ENCODE data around the gene GSDMA. TPM values are rescaled to one million over a fixed set of nuclear protein-coding genes. Genes with fewer than 3 reads are reported as not detected.

Gene GSDMA
- total RNA-seq, 4 donors from 2014 or later = 0.65 to 1.1 (median 0.72) TPM; not detected in 1

DNA sequence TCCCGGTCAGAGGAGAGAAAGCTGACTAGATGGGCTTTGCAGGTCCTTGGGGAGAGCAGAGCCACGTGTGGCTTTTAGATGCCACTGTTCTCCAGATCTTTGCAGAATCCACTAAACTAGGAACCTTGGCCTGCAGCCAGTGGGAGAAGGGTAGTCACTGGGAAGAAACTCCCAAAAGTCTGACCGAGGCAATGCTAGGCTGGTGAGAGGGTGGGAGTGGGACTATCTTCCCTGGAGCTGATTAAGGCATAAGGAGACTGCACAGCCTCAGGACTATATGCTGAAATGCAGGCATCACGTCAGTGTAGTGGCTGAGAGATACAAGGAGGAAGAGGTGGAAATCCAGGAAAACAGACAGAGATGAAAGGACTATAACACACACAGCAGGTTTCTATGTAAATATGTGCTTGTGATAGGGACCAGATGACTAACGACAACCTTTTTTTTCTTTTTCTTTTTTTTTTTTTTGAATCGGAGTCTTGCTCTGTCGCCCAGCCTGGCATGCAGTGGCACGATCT lies 2.2 kb upstream of the GSDMA start:
- TF ChIP-seq, protein P1, sequence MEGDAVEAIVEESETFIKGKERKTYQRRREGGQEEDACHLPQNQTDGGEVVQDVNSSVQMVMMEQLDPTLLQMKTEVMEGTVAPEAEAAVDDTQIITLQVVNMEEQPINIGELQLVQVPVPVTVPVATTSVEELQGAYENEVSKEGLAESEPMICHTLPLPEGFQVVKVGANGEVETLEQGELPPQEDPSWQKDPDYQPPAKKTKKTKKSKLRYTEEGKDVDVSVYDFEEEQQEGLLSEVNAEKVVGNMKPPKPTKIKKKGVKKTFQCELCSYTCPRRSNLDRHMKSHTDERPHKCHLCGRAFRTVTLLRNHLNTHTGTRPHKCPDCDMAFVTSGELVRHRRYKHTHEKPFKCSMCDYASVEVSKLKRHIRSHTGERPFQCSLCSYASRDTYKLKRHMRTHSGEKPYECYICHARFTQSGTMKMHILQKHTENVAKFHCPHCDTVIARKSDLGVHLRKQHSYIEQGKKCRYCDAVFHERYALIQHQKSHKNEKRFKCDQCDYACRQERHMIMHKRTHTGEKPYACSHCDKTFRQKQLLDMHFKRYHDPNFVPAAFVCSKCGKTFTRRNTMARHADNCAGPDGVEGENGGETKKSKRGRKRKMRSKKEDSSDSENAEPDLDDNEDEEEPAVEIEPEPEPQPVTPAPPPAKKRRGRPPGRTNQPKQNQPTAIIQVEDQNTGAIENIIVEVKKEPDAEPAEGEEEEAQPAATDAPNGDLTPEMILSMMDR (IDR thresholded peaks at IDR 0.05) = no peak
- ATAC-seq (ENCODE audit: low FRiP score) (no peak), DNase-seq (ENCODE audit: low spot score) (no peak)

DNA sequence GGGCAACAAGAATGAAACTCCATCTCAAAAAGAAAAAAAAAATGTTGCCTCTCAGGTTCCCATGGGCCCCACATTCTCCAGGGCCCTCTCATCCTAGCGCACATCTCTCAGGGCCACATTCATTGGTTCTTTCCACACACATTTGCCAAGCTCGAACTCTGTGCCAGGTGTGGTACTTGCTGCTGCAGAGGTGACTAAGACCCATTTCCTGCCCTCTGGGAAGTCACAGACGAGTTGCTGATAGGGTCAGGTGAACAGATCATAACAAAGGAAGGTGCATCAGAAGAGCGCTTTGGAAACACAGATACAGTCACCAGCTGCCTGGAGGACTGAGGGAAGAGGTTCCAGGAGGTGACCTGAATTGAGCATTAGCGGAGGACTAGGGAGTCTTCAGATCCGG lies 1.0 kb downstream of the GSDMA start:
- TF ChIP-seq, protein P1 (IDR thresholded peaks at IDR 0.05) = no peak
- no peak for DNase-seq (ENCODE audit: low spot score)
- ATAC-seq (ENCODE audit: low FRiP score) = no peak

DNA sequence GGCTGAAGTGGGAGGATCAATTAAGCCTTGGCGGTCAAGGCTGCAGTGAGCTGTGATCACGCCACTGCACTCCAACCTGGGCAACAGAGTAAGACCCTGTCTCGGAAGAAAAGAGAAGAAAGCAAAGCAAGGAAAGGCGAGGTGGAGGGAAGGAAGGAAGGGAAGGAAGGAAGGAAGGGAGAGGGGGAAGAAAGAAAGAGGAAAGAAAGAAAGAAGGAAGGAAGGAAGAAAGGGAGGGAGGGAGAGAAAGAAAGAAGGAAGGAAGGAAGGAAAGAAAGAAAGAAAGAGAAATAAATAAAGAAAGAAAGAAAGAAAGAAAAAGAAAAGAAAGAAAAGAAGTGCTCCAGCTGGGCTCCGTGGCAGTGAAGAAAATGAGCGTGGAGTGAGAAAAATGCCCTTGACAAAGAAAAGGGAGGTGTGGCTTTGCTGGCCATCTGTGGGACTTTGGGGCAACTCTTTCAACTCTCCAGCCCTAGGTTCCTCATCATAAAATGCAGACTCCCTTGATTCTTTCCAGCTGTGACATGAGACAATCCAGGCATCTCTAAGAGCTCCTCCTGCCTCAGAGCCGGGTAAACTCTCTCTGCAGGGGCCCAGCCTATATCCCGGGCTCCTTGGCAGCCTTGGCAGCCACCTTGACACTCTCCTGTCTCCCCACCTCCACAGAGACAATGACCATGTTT lies 2.4 kb downstream of the GSDMA start:
- no peak for ATAC-seq (ENCODE audit: low FRiP score)
- DNase-seq (ENCODE audit: low spot score) = no peak
- TF ChIP-seq, protein P1 (IDR thresholded peaks at IDR 0.05) = no peak

DNA sequence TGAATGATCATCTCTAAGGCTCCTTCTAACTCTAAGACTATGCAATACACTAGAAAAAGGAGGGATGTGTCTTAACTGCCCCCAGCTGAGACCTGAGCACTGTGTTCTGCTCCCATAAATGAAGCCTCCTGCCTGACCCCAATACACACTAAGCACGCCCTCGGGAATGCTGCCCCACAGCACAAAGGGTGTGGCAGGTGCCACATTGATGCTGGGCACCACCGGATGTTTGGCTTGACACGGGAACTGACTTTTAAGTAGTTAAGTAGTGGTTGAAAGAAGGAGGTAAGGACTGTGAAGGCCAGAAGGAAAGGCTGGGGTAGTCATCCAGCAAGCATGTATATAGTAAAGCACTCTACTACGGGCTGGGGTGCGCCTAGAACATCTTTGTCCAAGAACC lies 4.0 kb downstream of the GSDMA start:
- ATAC-seq (ENCODE audit: low FRiP score) (no peak), DNase-seq (ENCODE audit: low spot score) (no peak)
- TF ChIP-seq, protein P1 (IDR thresholded peaks at IDR 0.05) = no peak

DNA sequence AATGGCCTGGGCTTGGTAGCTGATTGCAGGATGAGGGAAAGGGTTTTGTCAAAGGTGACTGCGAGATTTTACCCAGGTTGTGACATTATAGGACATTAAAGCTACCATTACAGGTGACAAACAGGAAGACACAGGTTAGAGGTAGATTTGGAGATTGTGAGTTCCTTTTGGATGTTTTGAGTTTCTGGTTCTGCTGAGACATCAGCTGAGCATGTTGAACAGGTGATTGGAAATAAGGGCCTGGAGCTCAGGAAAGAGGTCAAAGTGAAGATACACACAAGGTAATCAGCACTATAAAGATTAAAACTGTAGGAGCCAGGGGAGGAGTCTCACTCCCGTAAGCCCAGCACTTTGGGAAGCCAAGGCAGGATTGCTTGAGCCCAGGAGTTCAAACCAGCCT lies 6.0 kb downstream of the GSDMA start:
- DNase-seq (ENCODE audit: low spot score) = no peak
- ATAC-seq (ENCODE audit: low FRiP score) = no peak
- TF ChIP-seq, protein P1 (IDR thresholded peaks at IDR 0.05) = no peak

DNA sequence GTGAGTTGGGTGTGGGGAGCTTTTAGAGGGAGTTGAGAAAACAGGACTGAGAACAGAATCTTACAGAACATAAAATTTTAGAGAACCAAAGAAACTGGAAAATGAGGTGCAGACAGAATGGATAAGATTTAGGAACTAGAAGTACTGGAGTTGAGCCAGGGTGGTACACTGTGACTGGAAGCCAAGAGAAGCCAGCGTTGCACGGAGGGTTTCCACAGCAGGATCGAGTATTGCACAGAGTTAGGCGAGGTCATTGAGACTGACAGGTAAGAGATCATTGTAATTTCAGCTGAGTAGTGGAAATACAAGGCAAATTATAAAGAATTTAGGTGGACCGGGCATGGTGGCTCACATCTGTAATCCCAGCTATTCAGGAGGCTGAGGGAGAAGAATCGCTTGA lies 6.6 kb downstream of the GSDMA start:
- no peak for DNase-seq (ENCODE audit: low spot score)
- TF ChIP-seq, protein P1 (IDR thresholded peaks at IDR 0.05) = no peak
- no peak for ATAC-seq (ENCODE audit: low FRiP score)

DNA sequence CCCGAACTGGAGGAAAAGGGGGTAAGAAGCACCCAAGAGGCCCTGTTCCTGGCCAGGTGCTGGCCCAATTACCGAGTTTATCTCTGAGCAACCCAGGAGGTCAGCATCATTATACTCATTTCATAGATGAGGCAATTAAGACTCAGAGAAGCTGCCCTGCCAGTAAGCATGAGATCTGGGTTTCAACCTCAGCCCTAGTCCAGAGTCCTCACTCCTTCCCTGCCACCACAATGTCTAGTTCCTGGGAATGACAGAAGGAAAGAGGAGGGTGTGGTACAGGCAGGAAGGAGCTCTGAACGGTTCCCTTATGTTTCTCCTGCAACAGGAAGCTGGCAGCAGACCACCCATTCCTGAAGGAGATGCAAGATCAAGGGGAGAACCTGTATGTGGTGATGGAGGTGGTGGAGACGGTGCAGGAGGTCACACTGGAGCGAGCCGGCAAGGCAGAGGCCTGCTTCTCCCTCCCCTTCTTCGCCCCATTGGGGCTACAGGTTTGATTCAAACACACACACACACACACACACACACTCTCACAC lies 7.4 kb downstream of the GSDMA start:
- ATAC-seq (ENCODE audit: low FRiP score) = no peak
- TF ChIP-seq, protein P1 (IDR thresholded peaks at IDR 0.05) = no peak
- no peak for DNase-seq (ENCODE audit: low spot score)
